ENCODE results near the gene CEBPG. TPM values are rescaled to one million over a fixed set of nuclear protein-coding genes. Genes with fewer than 3 reads are reported as not detected.

The CEBPG gene
- total RNA-seq, 1 experiment from 2014 or later: 41.5 TPM

- ChIA-PET CTCF (interaction anchor here (0.9 kb wide), 1 partner anchor 11 kb away, joined by 3 read pairs; no protein-coding TSS in a partner anchor), POLR2A (no interaction called here)
- Histone ChIP-seq H3K36me3 (ENCODE audit: control insufficient read depth, insufficient read depth, low read length) (no peaks in the 10 kb centered on the region), H3K27me3 (ENCODE audit: control insufficient read depth, insufficient read depth, low read length) (no peaks in the 10 kb centered on the region), H3K9me3 (ENCODE audit: control insufficient read depth, insufficient read depth, low read depth, low read length) (no peaks in the 10 kb centered on the region), H3K27ac (ENCODE audit: low read length) (no peak overlapping the region), H3K4me3 (ENCODE audit: low read depth in 2 of 2, low read length in 2 of 2) (no peak overlapping the region), H3K4me1 (ENCODE audit: control insufficient read depth, insufficient read depth, low read length) (peaks cover 5% of the 10 kb centered on the region; the same call in 1 of the 2 replicates)
- ATAC-seq (no peak), DNase-seq (ENCODE audit: low read depth, low spot score) (no peak)
- in situ Hi-C loops (cut with HindIII; ENCODE audit: low pct_unique_long_range_greater_than_20kb, low sequenced_read_pairs): no loop called here
- no peak for TF ChIP-seq CTCF (IDR thresholded peaks at IDR 0.05)
- TF ChIP-seq REST (IDR thresholded peaks at IDR 0.05; ENCODE audit: insufficient read depth in 1 of 2, low read depth in 2 of 2, low read length in 1 of 2): no peak
- no peak for TF ChIP-seq POLR2AphosphoS5 (IDR thresholded peaks at IDR 0.05; ENCODE audit: low read depth, low read length)
- TF ChIP-seq TCF7L2 (IDR thresholded peaks at IDR 0.05; ENCODE audit: low read depth, low read length): no peak
- no peak for TF ChIP-seq SIN3A (IDR thresholded peaks at IDR 0.05; ENCODE audit: borderline replicate concordance, insufficient read depth, low read depth, low read length)
- intact Hi-C loops (cut with micrococcal nuclease; ENCODE audit: unreplicated experiment): no loop called here
- no TSS peak for BruUV-seq (replicated peaks)
Measured at GRCh38 chr19:33426621-33427361, 53.3 kb downstream of the CEBPG start.

GRCh38 chr19:33427801-33428626, 54.5 kb downstream of the CEBPG start:
- Histone ChIP-seq H3K9me3 (ENCODE audit: control insufficient read depth, insufficient read depth, low read depth, low read length) (no peaks in the 10 kb centered on the region), H3K36me3 (ENCODE audit: control insufficient read depth, insufficient read depth, low read length) (no peaks in the 10 kb centered on the region), H3K4me3 (ENCODE audit: low read depth in 2 of 2, low read length in 2 of 2) (no peak overlapping the region), H3K4me1 (ENCODE audit: control insufficient read depth, insufficient read depth, low read length) (peaks cover 5% of the 10 kb centered on the region; the same call in 1 of the 2 replicates), H3K27ac (ENCODE audit: low read length) (no peak overlapping the region), H3K27me3 (ENCODE audit: control insufficient read depth, insufficient read depth, low read length) (no peaks in the 10 kb centered on the region)
- ATAC-seq (no peak), DNase-seq (ENCODE audit: low read depth, low spot score) (no peak)
- no peak for TF ChIP-seq TCF7L2 (IDR thresholded peaks at IDR 0.05; ENCODE audit: low read depth, low read length)
- no peak for TF ChIP-seq REST (IDR thresholded peaks at IDR 0.05; ENCODE audit: insufficient read depth in 1 of 2, low read depth in 2 of 2, low read length in 1 of 2)
- TF ChIP-seq CTCF (IDR thresholded peaks at IDR 0.05): no peak
- TF ChIP-seq SIN3A (IDR thresholded peaks at IDR 0.05; ENCODE audit: borderline replicate concordance, insufficient read depth, low read depth, low read length): no peak
- TF ChIP-seq POLR2AphosphoS5 (IDR thresholded peaks at IDR 0.05; ENCODE audit: low read depth, low read length): no peak
- POLR2A ChIA-PET: no interaction called here
- no TSS peak for BruUV-seq (replicated peaks)
- in situ Hi-C loops (cut with HindIII; ENCODE audit: low pct_unique_long_range_greater_than_20kb, low sequenced_read_pairs) (no loop called here), intact Hi-C loops (cut with micrococcal nuclease; ENCODE audit: unreplicated experiment) (no loop called here)
- CTCF ChIA-PET: interaction anchor here (0.9 kb wide), 1 partner anchor 12 kb away, joined by 3 read pairs; no protein-coding TSS in a partner anchor

All from Panc1 (cell line).